Measurements from ENCODE around the gene SLC39A5. TPM values are rescaled to one million over a fixed set of nuclear protein-coding genes. Genes with fewer than 3 reads are reported as not detected.
A peak's percentile ranks its signal among the peaks of the same experiment; 100 is the strongest.

SLC39A5 gene
- total and polyA plus RNA-seq, 2 donors (not counting 1 experiment from before 2014, with no cell fraction given) = 0.69 to 0.97 TPM

- H3K27me3 Mint-ChIP-seq = no peaks in the 10 kb centered on the region
- Histone ChIP-seq H3K4me2 (replicated peaks; ENCODE audit: low read depth, low read length, poor library complexity, severe bottlenecking) (peak within 1 kb of the TSS; percentile 99), H3K4me1 (ENCODE audit: control insufficient read depth in 2 of 2, insufficient read depth in 2 of 2, low read length in 2 of 2) (peaks cover 19 to 34% of the 10 kb centered on the region in 2 donors), H3K9ac (ENCODE audit: low read length) (peak within 1 kb of the TSS; percentile 92), H3K27ac (ENCODE audit: low read length in 2 of 2) (peak within 1 kb of the TSS; percentile 75 to 86), H4K20me1 (ENCODE audit: control insufficient read depth, insufficient read depth, low read length, poor library complexity, severe bottlenecking) (no peaks in the 10 kb centered on the region), H3K36me3 (replicated peaks in 1 of 2; ENCODE audit: control extremely low read depth in 1 of 2, control insufficient read depth in 1 of 2, extremely low read depth in 1 of 2, insufficient read depth in 2 of 2, low read length in 1 of 2) (peaks cover 0 to 21% of the 10 kb centered on the region in 2 experiments), H3K9me3 (ENCODE audit: control extremely low read depth in 1 of 3, control insufficient read depth in 2 of 3, insufficient read depth in 1 of 3, low read length in 2 of 3) (no peaks in the 10 kb centered on the region), H2AFZ (ENCODE audit: insufficient read depth, low read depth, low read length, poor library complexity, severe bottlenecking) (peak within 1 kb of the TSS; percentile 97), H3K79me2 (ENCODE audit: control insufficient read depth, insufficient read depth, low read length) (peaks cover 29% of the 10 kb centered on the region), H3K4me3 (ENCODE audit: control extremely low read depth in 1 of 5, extremely low read depth in 1 of 5, insufficient read depth in 1 of 5, low read depth in 2 of 5, low read length in 4 of 5) (peak within 1 kb of the TSS; percentile 61 to 89 (median 85)), H3K27me3 (replicated peaks in 1 of 4; ENCODE audit: control extremely low read depth in 1 of 4, control insufficient read depth in 3 of 4, insufficient read depth in 4 of 4, low read length in 3 of 4) (no peaks in the 10 kb centered on the region)
- TF ChIP-seq EZH2 (IDR thresholded peaks at IDR 0.05; ENCODE audit: borderline replicate concordance, insufficient read depth, low read depth, low read length, poor library complexity, severe bottlenecking) = no peak
- peak; percentile 72 for TF ChIP-seq CTCF (IDR thresholded peaks at IDR 0.05)
- peak within 1 kb of the TSS; percentile 97 for H3K27ac Mint-ChIP-seq
- intact Hi-C loops (cut with micrococcal nuclease) = loop anchor here (1.0 to 10.0 kb wide), 5 partner anchors 31 to 279 kb away; partner anchors contain the start of genes MYL6, RPS26 and SPRYD4
- peaks cover 48% of the 10 kb centered on the region for H3K4me1 Mint-ChIP-seq
- no peaks in the 10 kb centered on the region for H3K9me3 Mint-ChIP-seq (ENCODE audit: insufficient read depth)
- ATAC-seq (ENCODE audit: low read depth) (peak; percentile 87), DNase-seq (peak; percentile 91)
- ChIA-PET CTCF (interaction anchor here (0.5 to 6.7 kb wide), 50 partner anchors 8 to 451 kb away, joined by 3 to 247 read pairs (median 5); partner anchors contain the start of genes ANKRD52, COQ10A, ESYT1 and MYL6B), POLR2A (interaction anchor here (0.6 to 3.2 kb wide), 26 partner anchors 13 to 1212 kb away, joined by 3 to 35 read pairs (median 5); partner anchors contain the start of genes COQ10A, CS, ESYT1 and GLS2)
- WGBS (ENCODE audit: insufficient coverage) = under 1% methylated on average over 87 of the region's 93 CpGs
- H3K4me3 Mint-ChIP-seq = peak within 1 kb of the TSS; percentile 98
Measured at GRCh38 chr12:56189099-56189917, 40.5 kb upstream of the SLC39A5 start, which contains the start of gene SMARCC2. Gene SMARCC2 (minus strand): TSS chr12:56189483. CDS start chr12:56189461, 22 bp downstream.
